Activated CD8-positive, alpha-beta memory T cell treated with anti-CD3 and anti-CD28 coated beads for 1 hour (primary cell): ENCODE results near the gene ATP13A4.

Experiments used
- DNase-seq, 2 donors: peaks; one replicate each; pipeline ENCODE4 v3.0.0-alpha.2; 2020; ENCODE audit warnings: low read depth in 1 of 2; ENCODE audit errors: extremely low read depth in 1 of 2

ATP13A4 gene

DNA sequence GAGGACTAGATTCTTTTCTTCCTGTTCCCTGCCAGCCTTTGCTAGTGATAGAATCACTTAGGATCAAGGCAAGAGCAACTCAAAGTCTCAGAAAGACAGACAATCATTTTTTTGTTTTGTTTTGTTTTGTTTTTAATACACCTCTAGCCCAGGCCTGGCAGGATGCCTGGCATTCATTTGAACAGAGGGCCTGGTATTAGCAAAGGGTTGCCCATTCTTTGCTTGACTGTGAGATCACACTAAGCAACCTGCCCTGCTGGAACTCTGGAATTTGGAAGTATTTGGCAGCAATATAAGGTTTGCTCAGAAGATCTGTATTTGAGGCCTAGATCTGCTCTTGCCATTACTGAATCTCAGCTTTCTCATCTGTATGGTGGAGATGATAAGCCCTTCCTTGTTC lies 154.4 kb downstream of the ATP13A4 start:
- no peak for DNase-seq

DNA sequence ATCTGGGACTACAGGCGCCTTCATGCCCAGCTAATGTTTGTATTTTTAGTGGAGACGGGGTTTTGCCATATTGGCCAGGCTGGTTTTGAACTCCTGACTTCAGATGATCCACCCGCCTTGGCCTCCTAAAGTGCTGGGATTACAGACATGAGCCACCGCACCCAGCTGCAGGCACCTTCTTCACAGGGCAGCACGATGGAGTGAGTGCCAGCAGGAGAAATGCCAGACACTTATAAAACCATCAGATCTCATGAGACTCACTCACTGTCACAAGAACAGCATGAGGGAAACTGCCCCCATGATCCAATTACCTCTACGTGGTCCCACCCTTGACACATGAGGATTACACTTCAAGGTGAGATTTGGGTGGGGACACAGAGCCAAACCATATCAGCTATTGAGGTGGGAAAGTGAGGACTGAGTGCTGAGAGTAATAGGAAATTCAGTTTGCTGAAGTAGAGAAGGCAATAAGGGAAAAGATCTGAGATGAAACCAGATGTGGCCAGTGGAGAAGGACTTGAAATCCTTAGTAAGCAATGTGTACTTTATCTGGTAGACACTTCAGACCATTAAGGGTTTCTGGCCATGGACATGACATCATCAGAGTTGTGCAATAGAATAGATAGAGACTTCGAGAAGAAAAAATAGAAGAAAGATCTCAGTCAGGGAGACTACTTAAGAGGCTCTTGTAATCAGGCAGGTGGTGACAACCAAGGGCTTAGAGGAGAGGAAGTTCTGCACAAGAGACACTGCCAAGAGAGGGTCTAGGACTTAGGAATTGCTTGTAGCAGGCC lies 158.0 kb downstream of the ATP13A4 start:
- DNase-seq: no peak

DNA sequence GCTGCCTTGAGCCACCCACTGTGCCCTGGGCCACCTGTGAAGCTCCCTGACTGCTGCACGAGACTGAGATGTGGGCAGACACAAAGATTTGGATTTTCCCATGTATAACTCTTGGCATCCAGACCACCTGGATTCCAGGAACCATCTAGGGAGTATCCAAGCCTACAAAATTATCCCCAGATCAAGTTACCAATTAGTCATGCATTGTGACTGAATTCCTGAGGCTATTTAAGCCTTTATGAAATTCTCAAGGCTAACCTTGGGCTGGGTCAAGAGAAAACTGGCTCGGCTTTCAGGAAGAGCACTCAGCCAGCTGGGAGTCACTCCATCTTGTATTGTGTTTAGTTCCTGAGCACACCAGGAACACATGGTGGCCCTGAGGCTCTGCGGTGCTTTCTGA lies 162.8 kb downstream of the ATP13A4 start:
- DNase-seq: no peak

DNA sequence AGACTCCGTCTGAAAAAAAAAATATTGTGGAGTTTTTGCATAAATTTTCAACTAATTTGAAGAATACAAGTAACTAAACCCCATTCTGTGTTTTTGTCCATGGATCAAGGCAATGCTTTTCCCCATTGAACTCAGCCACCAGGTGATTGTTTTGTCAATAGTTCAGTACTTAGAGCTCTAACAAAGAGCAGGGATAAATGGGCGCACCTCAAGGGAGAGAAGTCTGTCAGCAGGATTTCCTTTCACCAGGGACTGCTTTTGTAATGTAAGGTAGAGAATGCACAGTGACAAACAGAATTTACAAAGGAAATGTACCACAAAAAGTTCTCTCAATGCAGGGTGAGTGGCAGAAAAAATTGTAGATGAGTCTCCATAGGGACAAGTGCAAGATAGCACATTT lies 165.4 kb downstream of the ATP13A4 start:
- DNase-seq: no peak

DNA sequence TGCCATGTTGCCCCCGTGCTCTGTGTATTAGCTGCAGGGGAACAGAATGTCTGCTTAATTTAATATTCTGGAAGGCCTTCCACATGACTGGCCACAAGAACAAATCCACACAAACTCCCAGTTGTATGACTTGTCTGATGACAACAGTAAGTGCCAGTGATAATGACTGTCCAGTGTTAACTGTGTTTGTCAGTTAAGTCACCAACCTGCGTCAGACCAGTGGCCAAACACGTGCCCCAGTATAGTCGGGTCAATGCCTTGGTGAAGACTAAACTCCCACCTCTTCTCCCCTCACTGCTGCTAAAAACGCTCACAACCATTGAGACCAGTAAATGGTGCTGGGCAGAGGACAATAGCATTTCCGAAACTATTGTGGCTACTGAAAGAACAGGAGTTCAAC lies 166.3 kb downstream of the ATP13A4 start:
- no peak for DNase-seq

DNA sequence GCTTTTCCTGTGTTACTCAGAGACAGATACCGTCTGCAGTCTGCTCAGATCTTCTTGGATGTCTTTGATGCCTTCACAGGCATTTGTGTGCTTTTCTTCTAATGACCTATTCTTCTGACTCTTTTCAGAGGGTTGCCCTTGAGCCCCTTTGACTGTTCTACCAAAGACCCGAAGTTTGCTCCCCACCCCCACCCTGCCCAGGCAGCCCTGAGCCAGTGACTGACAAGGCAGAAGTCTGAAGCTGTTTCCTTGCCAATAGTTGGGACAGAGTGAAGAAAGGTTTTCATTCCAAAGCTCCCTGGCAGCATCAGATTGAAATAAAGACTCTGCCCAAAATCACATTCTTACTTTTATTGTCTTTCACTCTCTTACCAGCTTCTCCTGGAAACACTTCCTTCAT lies 167.1 kb downstream of the ATP13A4 start:
- DNase-seq: no peak

DNA sequence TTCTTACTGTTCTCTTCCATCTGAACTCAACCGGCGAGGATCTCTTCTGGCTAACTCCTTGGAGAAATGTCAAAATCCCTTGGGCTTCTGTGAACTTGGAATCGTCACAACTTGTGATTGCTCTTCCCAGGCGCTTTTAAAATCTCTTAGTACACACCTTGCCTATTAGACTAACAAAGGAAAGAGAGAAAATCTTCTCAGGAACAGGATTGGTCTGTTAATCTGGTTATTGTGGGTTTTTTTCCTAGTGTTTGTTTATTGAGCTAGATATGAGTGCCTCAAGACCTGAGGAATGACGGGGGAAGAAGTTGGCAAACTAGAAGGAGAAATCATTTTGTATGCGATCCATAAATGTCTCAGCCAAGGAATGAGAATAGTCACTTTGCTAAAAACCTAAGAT lies 176.0 kb downstream of the ATP13A4 start, which contains the start of gene ATP13A5:
ATP13A5 (minus strand) TSS at position 48 of the 400 bp plus-strand sequence; CDS start at position 20, 28 bp downstream.
- DNase-seq: no peak

DNA sequence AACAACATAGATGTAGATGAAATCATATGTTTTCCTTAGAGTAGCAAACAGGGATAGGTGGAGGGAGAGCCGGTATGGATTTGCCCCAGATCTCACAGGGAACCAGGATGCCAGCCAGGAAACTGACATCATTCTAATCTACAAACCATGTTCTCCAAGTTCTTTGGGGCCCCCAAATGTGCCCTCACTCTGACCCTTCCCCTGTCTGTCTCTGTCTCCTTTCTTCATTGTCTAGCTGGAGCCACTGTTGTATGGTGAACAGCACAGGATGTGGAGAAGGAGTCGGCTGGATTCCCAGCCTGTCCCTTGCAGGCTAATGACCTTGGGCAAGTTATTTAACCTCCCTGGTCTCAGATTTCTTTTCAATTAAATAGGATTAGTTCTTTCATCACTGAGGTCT lies 177.1 kb downstream of the ATP13A4 start:
- no peak for DNase-seq

DNA sequence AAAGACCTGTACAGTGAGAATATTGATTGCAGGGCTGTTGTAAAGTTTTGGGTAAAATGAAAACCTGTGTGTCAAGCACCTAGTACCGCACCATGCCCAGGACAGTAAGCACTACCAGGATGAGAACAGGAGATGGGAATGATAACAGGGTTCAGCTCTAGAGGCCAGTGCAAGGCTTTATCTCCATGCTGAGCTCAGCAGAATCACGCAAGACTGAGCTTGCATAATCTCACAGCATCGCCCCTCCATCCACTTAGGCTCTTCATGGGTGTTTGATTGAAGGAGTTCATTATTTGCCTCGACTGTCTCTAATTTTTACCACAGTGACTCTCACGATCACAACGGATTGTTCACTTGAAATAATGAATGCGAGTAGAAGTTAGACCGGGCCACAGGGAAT lies 179.1 kb downstream of the ATP13A4 start:
- no peak for DNase-seq

DNA sequence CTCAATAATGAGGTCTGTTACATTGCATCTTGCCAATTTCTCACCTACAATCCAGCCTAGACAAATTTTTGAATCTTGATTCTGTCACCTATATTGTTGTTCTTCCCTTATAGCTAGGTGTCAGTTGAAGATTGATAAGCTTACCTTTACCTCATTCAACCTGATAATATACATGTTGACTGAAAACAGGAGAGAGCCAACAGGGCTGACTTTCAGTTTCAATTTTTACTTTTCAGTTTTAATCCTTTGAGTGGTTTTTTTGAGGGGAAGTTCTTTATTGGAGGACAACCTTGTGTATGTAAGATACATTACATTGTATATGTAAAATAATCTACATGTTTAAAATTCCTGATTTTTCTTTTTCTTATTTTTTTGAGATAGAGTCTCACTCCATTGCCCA lies 181.9 kb downstream of the ATP13A4 start:
- DNase-seq: no peak

DNA sequence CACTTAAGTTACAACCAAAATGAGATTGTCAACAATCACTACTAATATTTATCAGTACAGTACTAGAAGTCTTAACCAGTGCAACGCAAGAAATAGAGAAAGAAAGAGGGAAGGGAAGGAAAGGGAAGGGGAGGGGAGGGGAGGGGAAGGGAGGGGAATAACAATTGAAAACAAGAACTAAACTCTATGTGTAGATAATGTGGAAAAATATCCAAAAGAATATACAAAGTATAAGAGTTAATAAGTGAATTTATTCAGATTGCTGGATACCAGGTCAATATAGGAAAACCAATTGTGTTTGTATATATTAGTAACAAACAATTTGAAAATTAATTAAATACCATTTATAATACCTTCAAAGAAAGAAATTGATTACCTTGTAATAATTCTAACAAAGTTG lies 186.8 kb downstream of the ATP13A4 start:
- DNase-seq: no peak

DNA sequence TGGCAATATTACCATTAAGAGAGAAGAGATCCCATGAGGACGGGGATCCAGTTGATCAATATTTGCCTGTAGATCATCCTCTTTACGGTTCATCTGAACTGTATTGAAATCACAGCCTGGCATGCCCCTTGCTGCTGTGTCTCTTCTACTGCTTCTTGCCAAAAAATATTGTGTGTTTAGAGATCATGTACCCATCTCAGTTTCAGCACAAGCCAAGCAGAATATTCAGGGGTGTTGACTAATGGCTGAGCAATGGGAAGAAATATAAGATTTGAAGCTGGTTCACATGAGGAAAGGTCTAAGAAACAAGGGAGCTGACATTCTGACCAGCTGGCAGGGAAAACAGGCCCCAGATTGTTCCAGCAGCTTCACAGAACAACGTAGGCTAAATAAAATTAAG lies 197.4 kb downstream of the ATP13A4 start:
- no peak for DNase-seq

DNA sequence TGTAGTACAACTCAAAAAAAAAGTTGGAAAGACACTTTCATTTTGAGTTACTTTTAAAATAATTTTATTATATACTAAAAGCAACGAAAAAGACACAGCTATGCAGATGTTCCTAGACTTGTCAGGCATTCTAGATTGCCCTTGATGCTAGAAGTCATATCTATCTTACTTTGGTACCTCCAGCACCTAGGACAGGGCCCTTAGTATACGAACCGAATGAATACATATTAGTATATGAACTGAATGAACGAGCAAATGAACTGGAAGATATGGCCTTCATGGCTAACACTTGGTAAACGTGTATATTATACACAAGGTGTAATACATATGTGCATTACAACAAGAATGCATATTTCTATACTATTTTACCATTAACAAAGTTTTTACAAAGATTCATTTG lies 200.3 kb downstream of the ATP13A4 start:
- DNase-seq: no peak
